ENCODE measurements around the gene PLEKHA1. TPM values are rescaled to one million over a fixed set of nuclear protein-coding genes. Genes with fewer than 3 reads are reported as not detected.

The PLEKHA1 gene
- total and polyA plus RNA-seq, 2 of the 4 experiments (the other 2 are of a cell fraction): 7.2 to 9.5 TPM

DNA sequence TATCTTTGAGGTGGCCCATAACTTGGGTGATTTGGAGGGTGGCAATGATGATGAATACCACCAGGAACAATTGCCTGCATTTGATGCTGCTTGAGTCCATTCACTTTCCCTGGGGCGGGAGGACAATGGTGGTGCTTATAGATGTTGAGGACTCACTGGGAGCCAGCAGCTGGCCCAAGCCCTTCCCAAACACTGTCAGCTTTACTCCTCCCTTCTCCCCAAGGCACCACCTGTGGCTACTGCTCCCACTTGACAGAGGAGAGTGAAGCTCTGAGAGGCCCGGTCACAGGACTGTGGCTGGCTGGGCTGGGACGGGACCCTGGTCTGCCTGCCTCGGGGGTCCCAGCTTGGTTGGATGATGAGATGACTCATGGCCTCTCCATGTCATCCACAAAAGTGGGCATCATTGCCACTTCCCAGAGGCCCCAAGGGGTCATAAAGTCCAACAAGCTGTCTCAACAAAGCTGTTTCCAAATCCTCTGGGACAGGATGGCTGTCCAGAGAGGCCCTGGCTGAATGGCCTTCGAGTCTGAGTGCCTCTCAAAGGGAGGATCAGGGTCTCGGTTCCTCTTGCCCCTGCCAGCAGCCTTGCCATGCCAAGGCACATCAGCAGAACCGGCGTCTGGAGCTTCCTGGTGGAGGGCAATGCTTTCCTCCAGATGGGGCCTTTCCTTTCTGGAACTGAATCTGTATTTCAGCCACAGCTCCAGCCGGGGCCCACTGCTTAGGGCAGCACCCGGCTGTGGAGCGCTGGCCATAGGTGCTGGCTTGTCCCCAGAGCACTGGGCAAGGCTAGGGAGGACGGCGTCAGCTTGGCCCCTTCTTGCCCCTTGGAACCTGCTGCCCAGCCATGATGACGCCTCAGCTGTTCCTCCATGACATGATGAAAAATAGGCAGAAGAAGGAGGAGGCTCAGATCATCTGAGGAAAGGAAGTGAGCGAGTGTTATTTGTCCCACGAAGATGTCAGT is 47.0 kb upstream of the PLEKHA1 start:
- in situ Hi-C loops (cut with MboI; ENCODE audit: low sequenced_read_pairs): no loop called here
- dilution Hi-C loops (cut with HindIII; ENCODE audit: low sequenced_read_pairs, unreplicated experiment): no loop called here
- Histone ChIP-seq H2BK15ac (ENCODE audit: low read depth, low read length) (no peak overlapping the region), H2BK5ac (ENCODE audit: low read depth, low read length, poor library complexity, severe bottlenecking) (no peak overlapping the region), H2AFZ (replicated peaks; ENCODE audit: low read length, poor library complexity) (no peak overlapping the region), H4K20me1 (ENCODE audit: insufficient read depth, low read length) (no peaks in the 10 kb centered on the region), H2AK9ac (replicated peaks; ENCODE audit: low read depth, low read length, poor library complexity) (no peak overlapping the region), H3K9ac (ENCODE audit: low read depth, low read length) (no peak overlapping the region), H4K91ac (ENCODE audit: insufficient read depth, low read depth, low read length) (no peak overlapping the region), H2AK5ac (ENCODE audit: low read depth, low read length) (no peak overlapping the region), H2BK120ac (ENCODE audit: low read depth, low read length) (no peak overlapping the region), H3K9me3 (ENCODE audit: control insufficient read depth, insufficient read depth, low read length) (no peaks in the 10 kb centered on the region), H4K8ac (ENCODE audit: low read depth in 2 of 2, low read length in 2 of 2) (no peak overlapping the region), H3K4ac (ENCODE audit: low read depth, low read length) (no peak overlapping the region), H3K27me3 (ENCODE audit: control insufficient read depth, insufficient read depth, low read length) (peaks cover 21% of the 10 kb centered on the region), H3K27ac (ENCODE audit: insufficient read depth, low read length) (no peak overlapping the region), H3K14ac (replicated peaks; ENCODE audit: low read depth, low read length) (no peak overlapping the region), H3K79me1 (ENCODE audit: low read depth in 1 of 2, low read length in 2 of 2) (no peaks in the 10 kb centered on the region), H3K23ac (ENCODE audit: low read depth, low read length) (no peak overlapping the region), H3K4me1 (ENCODE audit: control insufficient read depth, insufficient read depth, low read length) (no peaks in the 10 kb centered on the region), H3K9me1 (ENCODE audit: insufficient read depth, low read length) (no peaks in the 10 kb centered on the region), H3K4me2 (ENCODE audit: low read depth, low read length) (no peak overlapping the region), H3K18ac (ENCODE audit: low read depth, low read length) (no peak overlapping the region), H3K36me3 (ENCODE audit: control insufficient read depth, insufficient read depth, low read length) (no peaks in the 10 kb centered on the region), H4K5ac (ENCODE audit: low read depth, low read length) (no peak overlapping the region), H3K56ac (ENCODE audit: extremely low read depth, insufficient read depth, low read length) (no peak overlapping the region), H2BK20ac (ENCODE audit: low read depth, low read length) (no peak overlapping the region), H3K4me3 (ENCODE audit: insufficient read depth, low read depth, low read length) (no peak overlapping the region)
- CTCF ChIA-PET: interaction anchor here (0.5 kb wide), 1 partner anchor 48 kb away, joined by 3 read pairs; no protein-coding TSS in a partner anchor
- ATAC-seq (ENCODE audit: low read depth): no peak
- POLR2A ChIA-PET (ENCODE audit: unreplicated experiment): no interaction called here
- BruUV-seq (replicated peaks): no TSS peak
- TF ChIP-seq CEBPB (IDR thresholded peaks at IDR 0.05; ENCODE audit: low read depth, low read length) (no peak), NFE2L2 (IDR thresholded peaks at IDR 0.05; ENCODE audit: low read depth, low read length) (no peak), BHLHE40 (IDR thresholded peaks at IDR 0.05; ENCODE audit: low read depth, low read length) (no peak), MXI1 (IDR thresholded peaks at IDR 0.05; ENCODE audit: borderline replicate concordance, low read depth, low read length) (no peak)
- TF ChIP-seq, protein P1, sequence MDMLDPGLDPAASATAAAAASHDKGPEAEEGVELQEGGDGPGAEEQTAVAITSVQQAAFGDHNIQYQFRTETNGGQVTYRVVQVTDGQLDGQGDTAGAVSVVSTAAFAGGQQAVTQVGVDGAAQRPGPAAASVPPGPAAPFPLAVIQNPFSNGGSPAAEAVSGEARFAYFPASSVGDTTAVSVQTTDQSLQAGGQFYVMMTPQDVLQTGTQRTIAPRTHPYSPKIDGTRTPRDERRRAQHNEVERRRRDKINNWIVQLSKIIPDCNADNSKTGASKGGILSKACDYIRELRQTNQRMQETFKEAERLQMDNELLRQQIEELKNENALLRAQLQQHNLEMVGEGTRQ (IDR thresholded peaks at IDR 0.05; ENCODE audit: low read depth, low read length): no peak
- 73% methylated on average over 9 of the region's 16 CpGs; no CpG with 5 or more reads in 1 of the 2 experiments for WGBS, 2 experiments (ENCODE audit: extremely low coverage in 2 of 2, insufficient read length in 1 of 2)
- intact Hi-C loops (cut with micrococcal nuclease): no loop called here
- no peak for DNase-seq
